SU-DHL-6 (cell line): Measurements from ENCODE around the gene PDS5A.

Experiments used
- EZH2phosphoT487 ChIP-seq: fragments of 200-600 bp; sonication (generic), shearing (Covaris generic); conservative IDR thresholded peaks from 2 replicates; pipeline ENCODE4 v1.6.1; 2018; ENCODE audit warnings: mild to moderate bottlenecking, antibody characterized with exemption, low read length, moderate library complexity, mixed read lengths
- TF ChIP-seq, protein P1 (sequence below): fragments of 200-600 bp; sonication (generic); IDR thresholded peaks from one replicate; pipeline ENCODE4 v1.5.1; 2017; ENCODE audit warnings: antibody characterized with exemption, mild to moderate bottlenecking, low read length, moderate library complexity; ENCODE audit not compliant: insufficient read depth, poor library complexity, severe bottlenecking

GRCh38 chr4:39932776-39933402 lies 44.8 kb downstream of the PDS5A start:
- TF ChIP-seq, protein P1, sequence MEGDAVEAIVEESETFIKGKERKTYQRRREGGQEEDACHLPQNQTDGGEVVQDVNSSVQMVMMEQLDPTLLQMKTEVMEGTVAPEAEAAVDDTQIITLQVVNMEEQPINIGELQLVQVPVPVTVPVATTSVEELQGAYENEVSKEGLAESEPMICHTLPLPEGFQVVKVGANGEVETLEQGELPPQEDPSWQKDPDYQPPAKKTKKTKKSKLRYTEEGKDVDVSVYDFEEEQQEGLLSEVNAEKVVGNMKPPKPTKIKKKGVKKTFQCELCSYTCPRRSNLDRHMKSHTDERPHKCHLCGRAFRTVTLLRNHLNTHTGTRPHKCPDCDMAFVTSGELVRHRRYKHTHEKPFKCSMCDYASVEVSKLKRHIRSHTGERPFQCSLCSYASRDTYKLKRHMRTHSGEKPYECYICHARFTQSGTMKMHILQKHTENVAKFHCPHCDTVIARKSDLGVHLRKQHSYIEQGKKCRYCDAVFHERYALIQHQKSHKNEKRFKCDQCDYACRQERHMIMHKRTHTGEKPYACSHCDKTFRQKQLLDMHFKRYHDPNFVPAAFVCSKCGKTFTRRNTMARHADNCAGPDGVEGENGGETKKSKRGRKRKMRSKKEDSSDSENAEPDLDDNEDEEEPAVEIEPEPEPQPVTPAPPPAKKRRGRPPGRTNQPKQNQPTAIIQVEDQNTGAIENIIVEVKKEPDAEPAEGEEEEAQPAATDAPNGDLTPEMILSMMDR, result no peak
- no peak for TF ChIP-seq EZH2phosphoT487
